Measurements from ENCODE around the gene CKS1B. TPM values are rescaled to one million over a fixed set of nuclear protein-coding genes. Genes with fewer than 3 reads are reported as not detected.

Gene CKS1B
- total and polyA plus RNA-seq, 9 of the 15 experiments (the other 6 are each of a cell fraction or from before 2014, with no cell fraction given), result 215 to 1,103 (median 460) TPM

GRCh38 chr1:154955039-154955717 lies 19.3 kb upstream of the CKS1B start (continued):
- 0 out of 2 replicates have a peak, but pooled peaks have one; percentile 24 for TF ChIP-seq BACH1 (tag; IDR thresholded peaks at IDR 0.05)
- TF ChIP-seq HDAC2 (IDR thresholded peaks at IDR 0.05), result peak; percentile 30; the same call in 1 of the 2 replicates
- peak; percentile 67 to 82; a peak in 3 of 4 replicates for TF ChIP-seq FOXK2 (conservative IDR thresholded peaks at IDR 0.05 in 1 of 2, IDR thresholded peaks at IDR 0.05 in 1 of 2; ENCODE audit: low read depth in 2 of 2)
- TF ChIP-seq SAFB2 (IDR thresholded peaks at IDR 0.05; ENCODE audit: borderline replicate concordance, low read depth, low read length, severe bottlenecking), result no peak
- no peak for TF ChIP-seq ZBTB12 (CRISPR knock-in tag; IDR thresholded peaks at IDR 0.05)
- no peak for TF ChIP-seq MECOM (CRISPR knock-in tag; IDR thresholded peaks at IDR 0.05)
- TF ChIP-seq SPI1 (IDR thresholded peaks at IDR 0.05; ENCODE audit: borderline replicate concordance, low read depth, low read length), result peak; percentile 87; the same call in 1 of the 2 replicates
- TF ChIP-seq NBN (IDR thresholded peaks at IDR 0.05; ENCODE audit: low read depth), result no peak
- no peak for TF ChIP-seq BRF1 (IDR thresholded peaks at IDR 0.05; ENCODE audit: borderline replicate concordance, extremely low read depth, insufficient read length)
- TF ChIP-seq MAZ (CRISPR knock-in tag; conservative IDR thresholded peaks at IDR 0.05 in 1 of 2, IDR thresholded peaks at IDR 0.05 in 1 of 2), result no peak
- TF ChIP-seq LCOR (CRISPR knock-in tag; IDR thresholded peaks at IDR 0.05), result 0 out of 2 replicates have a peak, but pooled peaks have one; percentile 20
- TF ChIP-seq BDP1 (IDR thresholded peaks at IDR 0.05; ENCODE audit: insufficient read depth, insufficient read length), result no peak
- no peak for TF ChIP-seq HDAC3 (IDR thresholded peaks at IDR 0.05; ENCODE audit: borderline replicate concordance, partially characterized antibody)
- TF ChIP-seq NR2C2 (CRISPR knock-in tag; IDR thresholded peaks at IDR 0.05), result 0 out of 2 replicates have a peak, but pooled peaks have one; percentile 40
- TF ChIP-seq NR2C2 (tag; IDR thresholded peaks at IDR 0.05), result peak; percentile 84
- no peak for TF ChIP-seq CREB3 (tag; conservative IDR thresholded peaks at IDR 0.05; ENCODE audit: low read depth)
- no peak for TF ChIP-seq POLR2A (conservative IDR thresholded peaks at IDR 0.05)
- TF ChIP-seq HNRNPK (IDR thresholded peaks at IDR 0.05; ENCODE audit: low read depth, low read length, poor library complexity, severe bottlenecking), result no peak
- TF ChIP-seq ZBED1 (IDR thresholded peaks at IDR 0.05), result no peak
- TF ChIP-seq PHF20 (IDR thresholded peaks at IDR 0.05; ENCODE audit: partially characterized antibody), result no peak
- TF ChIP-seq TEAD4 (IDR thresholded peaks at IDR 0.05; ENCODE audit: low read length), result peak; percentile 20; the same call in 1 of the 2 replicates
- TF ChIP-seq TEAD4 (CRISPR knock-in tag; IDR thresholded peaks at IDR 0.05; ENCODE audit: borderline replicate concordance), result no peak
- no peak for TF ChIP-seq RBM34 (IDR thresholded peaks at IDR 0.05; ENCODE audit: borderline replicate concordance, insufficient read depth, low read length)
- 0 out of 2 replicates have a peak, but pooled peaks have one; percentile 44 for TF ChIP-seq BMI1 (IDR thresholded peaks at IDR 0.05; ENCODE audit: low read length)
- no peak for TF ChIP-seq PHF8 (IDR thresholded peaks at IDR 0.05; ENCODE audit: borderline replicate concordance, low read length)
- no peak for TF ChIP-seq HNRNPLL (IDR thresholded peaks at IDR 0.05; ENCODE audit: low read depth, low read length, poor library complexity, severe bottlenecking)
- no peak for TF ChIP-seq ZNF12 (CRISPR knock-in tag; IDR thresholded peaks at IDR 0.05)
